SU-DHL-6 (cell line): ENCODE results near the gene IFNGR2.

Experiments
- H2AFZ ChIP-seq: fragments of 200-600 bp; sonication (generic); 2 replicates; pipeline ENCODE4 v1.6.1; 2014; ENCODE audit warnings: low read depth, mild to moderate bottlenecking, moderate library complexity, mixed read lengths, antibody characterized with exemption, low read length; ENCODE audit not compliant: severe bottlenecking
- H3F3A ChIP-seq: fragments of 200-600 bp; shearing (Covaris generic); 2 replicates; pipeline ENCODE4 v1.6.0; 2016; ENCODE audit warnings: antibody characterized with exemption, mild to moderate bottlenecking; ENCODE audit not compliant: insufficient read depth
- H3K27ac ChIP-seq: fragments of 200-600 bp; sonication (generic); 2 replicates; pipeline ENCODE4 v1.5.1; 2016; ENCODE audit warnings: low read depth, mild to moderate bottlenecking, low read length, moderate library complexity, mixed read lengths
- H3K27me3 ChIP-seq: fragments of 200-600 bp; sonication (generic), shearing (Covaris generic); 2 replicates; pipeline ENCODE4 v1.6.0; 2014; ENCODE audit warnings: mild to moderate bottlenecking, low read length
- H3K36me3 ChIP-seq: fragments of 200-600 bp; sonication (generic); 2 replicates; pipeline ENCODE4 v1.6.1; 2014; ENCODE audit warnings: mild to moderate bottlenecking, low read length, mixed read lengths
- H3K4me2 ChIP-seq: fragments of 300-600, 200-600 bp; shearing (Covaris generic), sonication (generic); 2 replicates; pipeline ENCODE4 v1.6.0; 2014; ENCODE audit warnings: low read length, low read depth, mild to moderate bottlenecking; ENCODE audit not compliant: poor library complexity, severe bottlenecking
- H3K4me3 ChIP-seq: fragments of 200-600 bp; sonication (generic); 2 replicates; pipeline ENCODE4 v1.5.1; 2014; ENCODE audit warnings: antibody characterized with exemption, low read length, mild to moderate bottlenecking, mixed read lengths; ENCODE audit not compliant: insufficient read depth, poor library complexity, severe bottlenecking
- H3K79me2 ChIP-seq: fragments of 200-600 bp; sonication (generic); 2 replicates; pipeline ENCODE4 v1.6.1; 2014; ENCODE audit warnings: mild to moderate bottlenecking, low read length, moderate library complexity; ENCODE audit not compliant: insufficient read depth
- H3K9ac ChIP-seq: fragments of 200-600 bp; sonication (generic); 2 replicates; pipeline ENCODE4 v1.7.0; 2014; ENCODE audit warnings: mild to moderate bottlenecking, low read length
- H3K9me2 ChIP-seq: fragments of 200-600 bp; sonication (generic); replicated peaks from 2 replicates; pipeline ENCODE4 v1.6.1; 2014; ENCODE audit warnings: low read length; ENCODE audit not compliant: insufficient read depth
- H3K9me3 ChIP-seq: fragments of 200-600 bp; sonication (generic); 2 replicates; pipeline ENCODE4 v1.6.1; 2014; ENCODE audit warnings: low read length, mixed read lengths; ENCODE audit not compliant: insufficient read depth
- H4K20me1 ChIP-seq: fragments of 200-600 bp; sonication (generic); 2 replicates; pipeline ENCODE4 v1.6.1; 2014; ENCODE audit warnings: low read depth, mild to moderate bottlenecking, antibody characterized with exemption, low read length, moderate library complexity, mixed read lengths
- CTCF ChIP-seq: fragments of 200-600 bp; sonication (generic); IDR thresholded peaks from one replicate; pipeline ENCODE4 v1.5.1; 2017; ENCODE audit warnings: antibody characterized with exemption, mild to moderate bottlenecking, low read length, moderate library complexity; ENCODE audit not compliant: insufficient read depth, poor library complexity, severe bottlenecking
- EZH2phosphoT487 ChIP-seq: fragments of 200-600 bp; sonication (generic), shearing (Covaris generic); conservative IDR thresholded peaks from 2 replicates; pipeline ENCODE4 v1.6.1; 2018; ENCODE audit warnings: mild to moderate bottlenecking, antibody characterized with exemption, low read length, moderate library complexity, mixed read lengths

Gene IFNGR2

DNA sequence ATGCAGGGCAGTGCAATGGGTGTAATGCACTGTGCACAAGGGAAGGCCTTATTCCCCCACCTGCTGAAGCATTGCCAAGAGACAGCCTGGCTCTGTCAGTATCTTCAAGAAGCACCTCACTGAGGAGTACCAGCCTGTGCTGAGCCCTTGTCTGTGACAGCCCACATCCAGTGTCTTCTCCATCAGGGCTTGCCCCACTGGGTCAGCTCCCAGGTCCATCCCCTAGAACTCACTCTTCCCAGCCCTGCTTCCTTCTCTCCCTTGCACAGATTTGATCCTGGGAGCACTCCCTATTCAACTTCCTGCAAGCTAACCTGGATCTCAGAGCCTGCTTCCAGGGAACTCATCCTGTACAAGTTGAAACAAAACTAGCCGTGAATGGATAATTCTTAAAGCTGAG, 33.6 kb upstream of the IFNGR2 start:
- no peaks in the 10 kb centered on the region for H4K20me1 ChIP-seq
- no peak overlapping the region for H3K9ac ChIP-seq
- no peaks in the 10 kb centered on the region for H3K36me3 ChIP-seq
- no peaks in the 10 kb centered on the region for H3K9me2 ChIP-seq
- TF ChIP-seq EZH2phosphoT487 (no peak), CTCF (no peak)
- H3K27me3 ChIP-seq, result no peaks in the 10 kb centered on the region
- no peaks in the 10 kb centered on the region for H3K79me2 ChIP-seq
- H2AFZ ChIP-seq, result no peak overlapping the region
- no peak overlapping the region for H3K4me2 ChIP-seq
- no peak overlapping the region for H3K27ac ChIP-seq
- H3K9me3 ChIP-seq, result peaks cover 18% of the 10 kb centered on the region; the same call in 1 of the 2 replicates
- peaks cover 12% of the 10 kb centered on the region for H3F3A ChIP-seq
- no peak overlapping the region for H3K4me3 ChIP-seq

GRCh38 chr21:33370305-33370704, 32.9 kb upstream of the IFNGR2 start:
- H3K27me3 ChIP-seq, result no peaks in the 10 kb centered on the region
- H3F3A ChIP-seq, result peaks cover 19% of the 10 kb centered on the region
- no peak overlapping the region for H3K27ac ChIP-seq
- H3K36me3 ChIP-seq, result no peaks in the 10 kb centered on the region
- no peak for TF ChIP-seq EZH2phosphoT487
- no peak for TF ChIP-seq CTCF
- peak overlapping the region; percentile 14 for H2AFZ ChIP-seq
- no peak overlapping the region for H3K4me3 ChIP-seq
- H3K9me2 ChIP-seq, result no peaks in the 10 kb centered on the region
- H3K9ac ChIP-seq, result no peak overlapping the region
- peak overlapping the region; percentile 4 for H3K4me2 ChIP-seq
- no peaks in the 10 kb centered on the region for H4K20me1 ChIP-seq
- no peaks in the 10 kb centered on the region for H3K79me2 ChIP-seq
- H3K9me3 ChIP-seq, result peaks cover 18% of the 10 kb centered on the region; the same call in 1 of the 2 replicates

DNA sequence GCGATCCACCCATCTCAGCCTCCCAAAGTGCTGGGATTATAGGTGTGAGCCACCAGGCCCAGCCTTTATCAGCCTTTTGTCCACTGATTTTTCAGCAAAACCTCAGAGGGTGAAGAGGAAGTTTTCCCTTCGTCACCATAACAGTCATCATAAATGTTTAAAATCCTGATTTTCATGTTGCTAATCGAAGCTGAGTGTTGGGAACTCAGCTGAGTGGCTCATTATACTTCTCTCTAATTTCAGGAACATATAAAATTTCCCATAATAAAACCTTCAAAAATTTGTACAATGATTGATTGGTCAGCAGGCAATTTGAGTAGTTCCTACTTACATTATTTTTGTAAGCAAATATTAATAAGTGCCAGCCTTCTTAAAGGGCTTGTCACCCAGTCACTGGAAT, 31.8 kb upstream of the IFNGR2 start:
- Histone ChIP-seq H3K27me3 (no peaks in the 10 kb centered on the region), H2AFZ (no peak overlapping the region), H4K20me1 (no peaks in the 10 kb centered on the region), H3K27ac (peak overlapping the region; percentile 50), H3K36me3 (no peaks in the 10 kb centered on the region), H3K9ac (no peak overlapping the region), H3K4me2 (no peak overlapping the region), H3F3A (peaks cover 25% of the 10 kb centered on the region), H3K79me2 (no peaks in the 10 kb centered on the region), H3K9me2 (no peaks in the 10 kb centered on the region), H3K9me3 (peaks cover 18% of the 10 kb centered on the region; the same call in 1 of the 2 replicates), H3K4me3 (no peak overlapping the region)
- TF ChIP-seq CTCF (no peak), EZH2phosphoT487 (no peak)

GRCh38 chr21:33372582-33372981, 30.6 kb upstream of the IFNGR2 start:
- Histone ChIP-seq H3K27me3 (no peaks in the 10 kb centered on the region), H3K9me2 (no peaks in the 10 kb centered on the region), H3K27ac (no peak overlapping the region), H4K20me1 (no peaks in the 10 kb centered on the region), H2AFZ (no peak overlapping the region), H3K36me3 (no peaks in the 10 kb centered on the region), H3K9me3 (peaks cover 9% of the 10 kb centered on the region; the same call in 1 of the 2 replicates), H3K9ac (no peak overlapping the region), H3K79me2 (no peaks in the 10 kb centered on the region), H3F3A (peaks cover 30% of the 10 kb centered on the region), H3K4me3 (no peak overlapping the region), H3K4me2 (no peak overlapping the region)
- TF ChIP-seq EZH2phosphoT487 (no peak), CTCF (no peak)
